B cell (primary cell): ENCODE data around the gene ATP10B. TPM values are rescaled to one million over a fixed set of nuclear protein-coding genes. Genes with fewer than 3 reads are reported as not detected.

ENCODE experiments used
- ATAC-seq: fragments of 200-7000 bp; cut with Tn5 transposase; one replicate; pipeline ENCODE4 v1.10.0; 2021; ENCODE audit warnings: low read depth, mild to moderate bottlenecking, moderate number of reproducible peaks, moderate library complexity
- CTCF ChIA-PET: fragments of 350-600 bp; sonication (Branson Sonifier 250); formaldehyde crosslinking; loops from one replicate; lab custom pipeline; 2021; ENCODE audit warnings: antibody characterized with exemption, inconsistent platforms; lab: Charles Lee
- POLR2A ChIA-PET: fragments of 350-600 bp; sonication (Branson Sonifier 250); formaldehyde crosslinking; loops from one replicate; lab custom pipeline; 2021; ENCODE audit warnings: antibody characterized with exemption; lab: Charles Lee
- DNase-seq: peaks from one replicate; pipeline ENCODE4 v3.0.0; 2013
- H2AFZ ChIP-seq: 2 replicates; pipeline ENCODE4 v1.6.1; 2012; ENCODE audit warnings: mild to moderate bottlenecking, low read depth, low read length; ENCODE audit not compliant: insufficient read depth, poor library complexity, severe bottlenecking
- H3K27ac ChIP-seq, 2 donors: 1 replicate in 1 of 2; 2 replicates in 1 of 2; pipeline ENCODE4 v1.5.1; 2012 to 2013; ENCODE audit warnings: low read length in 2 of 2, mild to moderate bottlenecking in 2 of 2, moderate library complexity in 1 of 2
- H3K27me3 ChIP-seq, 4 experiments: fragments of 200-600 bp in 1 of 4; sonication (generic) in 1 of 4; replicated peaks in 1 of 4; 1 replicate in 2 of 4; 2 replicates in 2 of 4; pipeline versions ENCODE4 v1.6.1 to v1.7.0; 2013 to 2016; ENCODE audit warnings: low read length in 3 of 4, mild to moderate bottlenecking in 2 of 4, mixed read lengths in 1 of 4, moderate library complexity in 1 of 4; ENCODE audit not compliant: insufficient read depth in 4 of 4, control insufficient read depth in 3 of 4; ENCODE audit errors: control extremely low read depth in 1 of 4
- H3K36me3 ChIP-seq, 2 experiments: replicated peaks in 1 of 2; 1 replicate in 1 of 2; 2 replicates in 1 of 2; pipeline versions ENCODE4 v1.6.1 to v1.7.1; 2013; ENCODE audit warnings: low read length in 1 of 2; ENCODE audit not compliant: insufficient read depth in 2 of 2, control insufficient read depth in 1 of 2; ENCODE audit errors: control extremely low read depth in 1 of 2, extremely low read depth in 1 of 2
- H3K4me1 ChIP-seq, 2 donors: fragments of 200-600 bp in 1 of 2; sonication (generic) in 1 of 2; 1 replicate in 1 of 2; 2 replicates in 1 of 2; pipeline versions ENCODE4 v1.5.1 to v1.6.1; 2013 to 2017; ENCODE audit warnings: low read length in 2 of 2; ENCODE audit not compliant: control insufficient read depth in 2 of 2, insufficient read depth in 2 of 2
- H3K4me2 ChIP-seq: replicated peaks from 2 replicates; pipeline ENCODE3; 2012; ENCODE audit warnings: mild to moderate bottlenecking, low read depth, low read length; ENCODE audit not compliant: poor library complexity, severe bottlenecking
- H3K4me3 ChIP-seq, 5 experiments: fragments of 200-600 bp in 1 of 5; sonication (generic) in 1 of 5; 1 replicate in 3 of 5; 2 replicates in 2 of 5; pipeline versions ENCODE4 v1.5.1 to v1.7.0; 2011 to 2016; ENCODE audit warnings: low read length in 4 of 5, mild to moderate bottlenecking in 4 of 5, low read depth in 2 of 5, control low read depth in 1 of 5, moderate library complexity in 1 of 5; ENCODE audit not compliant: insufficient read depth in 1 of 5; ENCODE audit errors: control extremely low read depth in 1 of 5, extremely low read depth in 1 of 5
- H3K79me2 ChIP-seq: fragments of 200-600 bp; sonication (generic); one replicate; pipeline ENCODE4 v1.6.0; 2016; ENCODE audit warnings: low read length; ENCODE audit not compliant: control insufficient read depth, insufficient read depth
- H3K9ac ChIP-seq: fragments of 200-600 bp; sonication (generic); 2 replicates; pipeline ENCODE4 v1.6.1; 2017; ENCODE audit warnings: mild to moderate bottlenecking, low read length, moderate library complexity
- H3K9me3 ChIP-seq, 3 donors: one replicate each; pipeline versions ENCODE4 v1.6.1 to v1.7.1; 2013; ENCODE audit warnings: low read length in 2 of 3; ENCODE audit not compliant: control insufficient read depth in 2 of 3, insufficient read depth in 1 of 3; ENCODE audit errors: control extremely low read depth in 1 of 3
- H4K20me1 ChIP-seq: 2 replicates; pipeline ENCODE4 v1.6.0; 2012; ENCODE audit warnings: mild to moderate bottlenecking, low read length; ENCODE audit not compliant: insufficient read depth, control insufficient read depth, poor library complexity, severe bottlenecking
- H3K27ac Mint-ChIP-seq: one replicate; pipeline ENCODE4 v1.8.0; 2021; ENCODE audit warnings: mixed read lengths
- H3K27me3 Mint-ChIP-seq: one replicate; pipeline ENCODE4 v1.8.0; 2021; ENCODE audit warnings: mixed read lengths
- H3K4me1 Mint-ChIP-seq: one replicate; pipeline ENCODE4 v1.8.0; 2021; ENCODE audit warnings: mixed read lengths
- H3K4me3 Mint-ChIP-seq: one replicate; pipeline ENCODE4 v1.8.0; 2021; ENCODE audit warnings: mixed read lengths
- H3K9me3 Mint-ChIP-seq: one replicate; pipeline ENCODE4 v1.8.0; 2022; ENCODE audit warnings: mixed read lengths; ENCODE audit not compliant: insufficient read depth
- CTCF ChIP-seq: fragments of 200-600 bp; IDR thresholded peaks from one replicate; pipeline ENCODE4 v1.8.0; 2022; ENCODE audit warnings: antibody characterized with exemption, mild to moderate bottlenecking
- EZH2 ChIP-seq: IDR thresholded peaks from 2 replicates; pipeline ENCODE4 v1.6.1; 2012; ENCODE audit warnings: borderline replicate concordance, low read depth, mild to moderate bottlenecking, moderate library complexity, low read length; ENCODE audit not compliant: insufficient read depth, poor library complexity, severe bottlenecking
- WGBS: methylation state at CpG from one replicate; pipeline ENCODE4 v1.1.5; 2013; ENCODE audit warnings: missing lambda C conversion rate; ENCODE audit not compliant: insufficient coverage; 5-methylcytosine and 5-hydroxymethylcytosine counted together
- intact Hi-C: fragments of 100-400 bp; cut with micrococcal nuclease; formaldehyde crosslinking; loops from one replicate; pipeline ENCODE4 v1.10.0; 2022
- polyA plus RNA-seq: library from polyadenylated mRNA; depleted of rRNA; stranded (reverse); fragments of >200 nt; gene quantifications from 2 replicates; pipeline ENCODE4 v1.2.3, GENCODE V29; 2012
- total RNA-seq, 2 donors: library from RNA; stranded (reverse); fragments of 120-200 nt in 1 of 2; gene quantifications; 1 replicate in 1 of 2; 2 replicates in 1 of 2; pipeline versions ENCODE4 v1.2.3 to v1.2.4, GENCODE V29; 2013 to 2022

ATP10B gene
- total and polyA plus RNA-seq, 2 donors (not counting 1 experiment from before 2014, with no cell fraction given), result not detected

- Histone ChIP-seq H3K79me2 (no peaks in the 10 kb centered on the region), H2AFZ (no peak overlapping the region), H4K20me1 (no peaks in the 10 kb centered on the region), H3K4me3 (no peak overlapping the region), H3K36me3 (no peaks in the 10 kb centered on the region), H3K4me1 (no peaks in the 10 kb centered on the region), H3K9ac (no peak overlapping the region), H3K9me3 (no peaks in the 10 kb centered on the region), H3K4me2 (no peak overlapping the region), H3K27ac (no peak overlapping the region), H3K27me3 (no peaks in the 10 kb centered on the region)
- no peak overlapping the region for H3K4me3 Mint-ChIP-seq
- H3K9me3 Mint-ChIP-seq, result no peaks in the 10 kb centered on the region
- H3K27me3 Mint-ChIP-seq, result no peaks in the 10 kb centered on the region
- H3K27ac Mint-ChIP-seq, result no peak overlapping the region
- ChIA-PET POLR2A (no interaction called here), CTCF (no interaction called here)
- TF ChIP-seq EZH2 (no peak), CTCF (no peak)
- intact Hi-C loops, result no loop called here
- DNase-seq (no peak), ATAC-seq (no peak)
- 90% methylated on average over 6 of the region's 10 CpGs for WGBS
- H3K4me1 Mint-ChIP-seq, result no peaks in the 10 kb centered on the region
Observed at GRCh38 chr5:160773646-160774410, 78.2 kb downstream of the ATP10B start.

GRCh38 chr5:160772854-160773253, 79.2 kb downstream of the ATP10B start:
- Histone ChIP-seq H4K20me1 (no peaks in the 10 kb centered on the region), H3K4me2 (no peak overlapping the region), H3K27me3 (no peaks in the 10 kb centered on the region), H3K4me3 (no peak overlapping the region), H3K9ac (no peak overlapping the region), H3K27ac (no peak overlapping the region), H3K36me3 (no peaks in the 10 kb centered on the region), H3K79me2 (no peaks in the 10 kb centered on the region), H2AFZ (no peak overlapping the region), H3K9me3 (no peaks in the 10 kb centered on the region), H3K4me1 (no peaks in the 10 kb centered on the region)
- POLR2A ChIA-PET, result no interaction called here
- H3K9me3 Mint-ChIP-seq, result no peaks in the 10 kb centered on the region
- no peak for DNase-seq
- TF ChIP-seq CTCF, result no peak
- no peak for TF ChIP-seq EZH2
- ATAC-seq, result no peak
- no peaks in the 10 kb centered on the region for H3K27me3 Mint-ChIP-seq
- intact Hi-C loops, result no loop called here
- 93% methylated on average over 6 of the region's 7 CpGs for WGBS
- H3K27ac Mint-ChIP-seq, result no peak overlapping the region
- H3K4me3 Mint-ChIP-seq, result no peak overlapping the region
- H3K4me1 Mint-ChIP-seq, result no peaks in the 10 kb centered on the region
- CTCF ChIA-PET, result no interaction called here
